ENCODE data around the gene GSG1.

GSG1 gene

GRCh38 chr12:13099844-13100604, 3.4 kb downstream of the GSG1 start:
- Histone ChIP-seq H3K4me1 (ENCODE audit: control insufficient read depth, insufficient read depth, low read length) (peaks cover 65% of the 10 kb centered on the region), H3K27me3 (replicated peaks; ENCODE audit: control insufficient read depth, insufficient read depth, low read length) (no peaks in the 10 kb centered on the region), H3K36me3 (ENCODE audit: control insufficient read depth, insufficient read depth, low read length, severe bottlenecking) (no peaks in the 10 kb centered on the region), H3K9ac (ENCODE audit: low read length) (peak overlapping the region; percentile 89), H3K9me3 (ENCODE audit: control insufficient read depth, low read length) (no peaks in the 10 kb centered on the region), H3K4me3 (ENCODE audit: low read length) (peak overlapping the region; percentile 71)
- DNase-seq (ENCODE audit: low read depth): no peak

- H3K4me1 ChIP-seq (ENCODE audit: control insufficient read depth, insufficient read depth, low read length): peaks cover 73% of the 10 kb centered on the region
- peak; percentile 32 for DNase-seq (ENCODE audit: low read depth)
- H3K9ac ChIP-seq (ENCODE audit: low read length): peak overlapping the region; percentile 89
- H3K4me3 ChIP-seq (ENCODE audit: low read length): peak overlapping the region; percentile 29
- no peaks in the 10 kb centered on the region for H3K27me3 ChIP-seq (replicated peaks; ENCODE audit: control insufficient read depth, insufficient read depth, low read length)
- H3K36me3 ChIP-seq (ENCODE audit: control insufficient read depth, insufficient read depth, low read length, severe bottlenecking): no peaks in the 10 kb centered on the region
- no peaks in the 10 kb centered on the region for H3K9me3 ChIP-seq (ENCODE audit: control insufficient read depth, low read length)
Observed at GRCh38 chr12:13099066-13099843, 4.2 kb downstream of the GSG1 start.

- DNase-seq (ENCODE audit: low read depth): peak; percentile 37
- Histone ChIP-seq H3K27me3 (replicated peaks; ENCODE audit: control insufficient read depth, insufficient read depth, low read length) (no peaks in the 10 kb centered on the region), H3K4me1 (ENCODE audit: control insufficient read depth, insufficient read depth, low read length) (peaks cover 73% of the 10 kb centered on the region), H3K9me3 (ENCODE audit: control insufficient read depth, low read length) (no peaks in the 10 kb centered on the region), H3K9ac (ENCODE audit: low read length) (peak overlapping the region; percentile 89), H3K36me3 (ENCODE audit: control insufficient read depth, insufficient read depth, low read length, severe bottlenecking) (no peaks in the 10 kb centered on the region), H3K4me3 (ENCODE audit: low read length) (peak overlapping the region; percentile 78)
Observed at GRCh38 chr12:13097491-13098011, 5.9 kb downstream of the GSG1 start.

- Histone ChIP-seq H3K27me3 (replicated peaks; ENCODE audit: control insufficient read depth, insufficient read depth, low read length) (no peaks in the 10 kb centered on the region), H3K36me3 (ENCODE audit: control insufficient read depth, insufficient read depth, low read length, severe bottlenecking) (no peaks in the 10 kb centered on the region), H3K4me1 (ENCODE audit: control insufficient read depth, insufficient read depth, low read length) (peaks cover 66% of the 10 kb centered on the region), H3K9me3 (ENCODE audit: control insufficient read depth, low read length) (no peaks in the 10 kb centered on the region), H3K9ac (ENCODE audit: low read length) (no peak overlapping the region), H3K4me3 (ENCODE audit: low read length) (no peak overlapping the region)
- DNase-seq (ENCODE audit: low read depth): no peak
Observed at GRCh38 chr12:13095266-13095995, 8.0 kb downstream of the GSG1 start.

GRCh38 chr12:13094367-13094766, 9.1 kb downstream of the GSG1 start:
- peak overlapping the region; percentile 81 for H3K9ac ChIP-seq (ENCODE audit: low read length)
- H3K9me3 ChIP-seq (ENCODE audit: control insufficient read depth, low read length): no peaks in the 10 kb centered on the region
- H3K4me3 ChIP-seq (ENCODE audit: low read length): peak overlapping the region; percentile 39
- peaks cover 55% of the 10 kb centered on the region for H3K4me1 ChIP-seq (ENCODE audit: control insufficient read depth, insufficient read depth, low read length)
- H3K36me3 ChIP-seq (ENCODE audit: control insufficient read depth, insufficient read depth, low read length, severe bottlenecking): no peaks in the 10 kb centered on the region
- no peaks in the 10 kb centered on the region for H3K27me3 ChIP-seq (replicated peaks; ENCODE audit: control insufficient read depth, insufficient read depth, low read length)
- DNase-seq (ENCODE audit: low read depth): peak; percentile 73

- DNase-seq (ENCODE audit: low read depth): peak; percentile 34
- Histone ChIP-seq H3K4me1 (ENCODE audit: control insufficient read depth, insufficient read depth, low read length) (peaks cover 50% of the 10 kb centered on the region), H3K9me3 (ENCODE audit: control insufficient read depth, low read length) (no peaks in the 10 kb centered on the region), H3K4me3 (ENCODE audit: low read length) (peak overlapping the region; percentile 39), H3K36me3 (ENCODE audit: control insufficient read depth, insufficient read depth, low read length, severe bottlenecking) (no peaks in the 10 kb centered on the region), H3K27me3 (replicated peaks; ENCODE audit: control insufficient read depth, insufficient read depth, low read length) (no peaks in the 10 kb centered on the region), H3K9ac (ENCODE audit: low read length) (peak overlapping the region; percentile 81)
Observed at GRCh38 chr12:13093848-13094220, 9.6 kb downstream of the GSG1 start.

GRCh38 chr12:13093191-13093847, 10.1 kb downstream of the GSG1 start:
- no peaks in the 10 kb centered on the region for H3K36me3 ChIP-seq (ENCODE audit: control insufficient read depth, insufficient read depth, low read length, severe bottlenecking)
- H3K27me3 ChIP-seq (replicated peaks; ENCODE audit: control insufficient read depth, insufficient read depth, low read length): no peaks in the 10 kb centered on the region
- peak; percentile 47 for DNase-seq (ENCODE audit: low read depth)
- H3K9ac ChIP-seq (ENCODE audit: low read length): peak overlapping the region; percentile 81
- peak overlapping the region; percentile 39 for H3K4me3 ChIP-seq (ENCODE audit: low read length)
- H3K4me1 ChIP-seq (ENCODE audit: control insufficient read depth, insufficient read depth, low read length): peaks cover 47% of the 10 kb centered on the region
- no peaks in the 10 kb centered on the region for H3K9me3 ChIP-seq (ENCODE audit: control insufficient read depth, low read length)

GRCh38 chr12:13091832-13092231, 11.6 kb downstream of the GSG1 start:
- DNase-seq (ENCODE audit: low read depth): no peak
- no peak overlapping the region for H3K9ac ChIP-seq (ENCODE audit: low read length)
- H3K36me3 ChIP-seq (ENCODE audit: control insufficient read depth, insufficient read depth, low read length, severe bottlenecking): no peaks in the 10 kb centered on the region
- H3K27me3 ChIP-seq (replicated peaks; ENCODE audit: control insufficient read depth, insufficient read depth, low read length): no peaks in the 10 kb centered on the region
- H3K4me1 ChIP-seq (ENCODE audit: control insufficient read depth, insufficient read depth, low read length): peaks cover 36% of the 10 kb centered on the region
- H3K4me3 ChIP-seq (ENCODE audit: low read length): no peak overlapping the region
- H3K9me3 ChIP-seq (ENCODE audit: control insufficient read depth, low read length): no peaks in the 10 kb centered on the region

- DNase-seq (ENCODE audit: low read depth): no peak
- Histone ChIP-seq H3K27me3 (replicated peaks; ENCODE audit: control insufficient read depth, insufficient read depth, low read length) (no peaks in the 10 kb centered on the region), H3K9me3 (ENCODE audit: control insufficient read depth, low read length) (no peaks in the 10 kb centered on the region), H3K4me3 (ENCODE audit: low read length) (no peak overlapping the region), H3K4me1 (ENCODE audit: control insufficient read depth, insufficient read depth, low read length) (peaks cover 37% of the 10 kb centered on the region), H3K36me3 (ENCODE audit: control insufficient read depth, insufficient read depth, low read length, severe bottlenecking) (peaks cover 2% of the 10 kb centered on the region), H3K9ac (ENCODE audit: low read length) (no peak overlapping the region)
Observed at GRCh38 chr12:13090054-13090453, 13.4 kb downstream of the GSG1 start.

GRCh38 chr12:13088496-13088895, 15.0 kb downstream of the GSG1 start:
- DNase-seq (ENCODE audit: low read depth): no peak
- Histone ChIP-seq H3K9me3 (ENCODE audit: control insufficient read depth, low read length) (no peaks in the 10 kb centered on the region), H3K36me3 (ENCODE audit: control insufficient read depth, insufficient read depth, low read length, severe bottlenecking) (peaks cover 8% of the 10 kb centered on the region), H3K4me3 (ENCODE audit: low read length) (no peak overlapping the region), H3K27me3 (replicated peaks; ENCODE audit: control insufficient read depth, insufficient read depth, low read length) (no peaks in the 10 kb centered on the region), H3K4me1 (ENCODE audit: control insufficient read depth, insufficient read depth, low read length) (peaks cover 21% of the 10 kb centered on the region), H3K9ac (ENCODE audit: low read length) (no peak overlapping the region)
